GM19372 (cell line): Measurements from ENCODE around the gene HINT1.
"Not testable (repeated sequence)": the region's sequence is repeated elsewhere in the genome, so short reads cannot be mapped to it uniquely, and the experiment has no call there.

ENCODE experiments used
- ATAC-seq: cut with Tn5 transposase; IDR thresholded peaks from one replicate; pipeline ENCODE4 v1.9.1; 2021; ENCODE audit warnings: mild to moderate bottlenecking, low read depth, moderate library complexity; ENCODE audit not compliant: unreplicated experiment

The HINT1 gene

DNA sequence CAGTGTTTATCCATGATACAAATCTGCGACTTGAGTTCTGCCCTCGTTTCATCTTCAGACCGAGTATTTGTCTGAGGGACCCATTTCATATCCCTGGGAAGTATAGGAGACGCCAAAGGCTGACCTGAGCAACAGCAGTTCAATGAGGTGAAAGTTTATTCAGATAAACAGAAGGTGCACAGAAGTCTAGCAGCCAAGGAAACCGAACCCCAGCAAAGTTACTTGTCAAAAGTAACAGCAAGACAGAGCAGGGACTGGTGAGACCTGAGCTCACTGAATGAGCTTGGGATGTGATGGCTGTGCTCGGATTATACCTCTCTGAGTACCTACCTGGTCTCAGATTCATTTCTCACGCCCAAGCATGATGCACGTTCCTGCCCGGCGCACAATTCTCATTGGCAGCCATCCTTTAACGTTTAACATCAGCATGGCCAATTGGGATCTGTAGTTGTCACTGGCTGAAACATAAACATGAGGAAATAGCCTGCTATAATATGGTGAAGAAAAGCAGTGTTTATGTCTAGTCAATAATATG, 6.3 kb upstream of the HINT1 start:
- ATAC-seq = no peak

DNA sequence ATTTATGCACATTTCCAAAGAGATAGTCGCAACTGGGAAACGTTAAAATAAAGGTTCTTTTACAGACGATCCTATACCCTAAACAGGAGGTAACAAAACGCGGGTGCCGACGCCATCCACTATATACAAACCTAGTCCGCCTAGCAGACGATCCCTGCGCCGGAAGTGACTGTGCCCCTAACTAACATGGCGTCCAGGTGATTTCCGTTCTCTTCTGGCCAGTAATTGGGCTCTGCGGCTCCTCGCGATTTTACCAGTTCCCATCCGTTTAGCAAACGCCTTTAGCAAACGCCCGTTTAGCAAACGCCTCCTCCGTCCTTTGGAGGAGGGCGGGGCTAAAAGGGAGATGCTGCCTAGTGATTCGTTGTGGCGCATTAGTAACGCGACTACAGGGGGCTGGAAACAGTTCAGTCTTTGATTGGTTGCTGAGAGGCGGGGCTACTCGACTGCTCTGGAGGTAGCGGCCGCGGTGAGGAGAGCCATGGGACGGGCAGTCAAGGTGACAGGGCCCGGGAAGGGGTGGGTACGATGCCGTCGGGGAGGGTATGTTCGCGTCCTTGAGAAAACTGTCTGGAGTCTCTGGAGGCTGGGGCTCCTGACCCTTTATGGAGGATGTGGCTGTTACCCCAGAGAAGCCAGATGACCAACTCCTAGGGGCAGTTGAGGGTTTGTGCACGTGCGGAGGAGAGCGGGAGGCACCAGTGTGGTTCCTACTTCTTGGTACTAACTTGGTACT, 5.7 kb upstream of the HINT1 start, which contains the start of gene LYRM7:
Gene LYRM7, plus strand, starts transcription at position 405 of the 736 bp plus-strand sequence. Its CDS starts 77 bp downstream, at position 482.
- peak; percentile 96 for ATAC-seq

DNA sequence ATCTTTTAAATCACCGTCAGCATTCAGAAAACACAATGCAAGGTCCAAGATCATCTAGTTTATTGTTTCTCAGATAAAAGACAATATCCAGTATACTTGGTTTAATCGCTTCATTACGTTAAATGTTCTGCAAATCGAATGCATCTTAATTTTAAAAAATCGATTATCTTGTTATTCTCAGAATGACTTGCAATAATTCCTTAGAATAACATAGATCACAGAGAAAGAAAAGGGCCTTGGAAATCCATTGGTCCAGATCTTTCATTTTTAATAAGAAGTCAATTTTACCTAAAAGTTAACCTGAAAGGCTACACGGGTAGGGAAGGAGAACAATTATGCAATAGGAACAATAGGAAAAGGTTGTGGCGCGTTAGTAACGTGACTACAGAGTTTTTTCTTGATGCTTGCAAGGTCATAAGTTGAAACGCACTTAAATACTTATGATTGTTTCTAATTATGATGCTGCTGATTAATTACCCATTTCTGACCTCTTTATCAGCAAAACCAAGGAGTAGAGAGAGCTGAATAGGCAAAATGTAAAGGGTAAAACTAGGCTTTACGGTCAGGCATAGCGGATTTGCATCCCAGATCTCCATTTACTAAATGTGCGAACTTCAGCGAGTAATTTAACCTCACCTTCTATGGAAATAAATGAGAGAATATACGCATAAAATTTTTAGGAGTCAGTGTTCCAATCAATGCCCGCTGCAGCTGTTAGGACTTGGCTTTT, 4.9 kb upstream of the HINT1 start:
- no peak for ATAC-seq

DNA sequence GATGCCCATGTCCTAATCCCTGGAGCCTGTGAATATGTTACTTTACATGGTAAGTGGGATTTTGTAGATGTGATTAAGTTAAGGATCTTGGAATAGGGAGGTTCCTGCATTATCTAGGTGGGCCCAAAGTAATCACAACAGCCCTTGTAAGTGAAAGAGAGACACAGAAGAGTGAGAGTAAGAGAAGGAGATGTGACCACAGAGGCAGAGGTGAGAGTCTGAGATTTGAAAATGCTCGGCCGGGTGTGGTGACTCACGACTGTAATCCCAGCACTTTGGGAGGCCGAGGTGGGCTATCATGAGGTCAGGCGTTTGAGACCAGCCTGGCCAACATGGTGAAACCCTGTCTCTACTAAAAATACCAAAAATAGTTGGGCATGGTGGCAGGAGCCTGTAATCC, 2.6 kb upstream of the HINT1 start:
- no peak for ATAC-seq

DNA sequence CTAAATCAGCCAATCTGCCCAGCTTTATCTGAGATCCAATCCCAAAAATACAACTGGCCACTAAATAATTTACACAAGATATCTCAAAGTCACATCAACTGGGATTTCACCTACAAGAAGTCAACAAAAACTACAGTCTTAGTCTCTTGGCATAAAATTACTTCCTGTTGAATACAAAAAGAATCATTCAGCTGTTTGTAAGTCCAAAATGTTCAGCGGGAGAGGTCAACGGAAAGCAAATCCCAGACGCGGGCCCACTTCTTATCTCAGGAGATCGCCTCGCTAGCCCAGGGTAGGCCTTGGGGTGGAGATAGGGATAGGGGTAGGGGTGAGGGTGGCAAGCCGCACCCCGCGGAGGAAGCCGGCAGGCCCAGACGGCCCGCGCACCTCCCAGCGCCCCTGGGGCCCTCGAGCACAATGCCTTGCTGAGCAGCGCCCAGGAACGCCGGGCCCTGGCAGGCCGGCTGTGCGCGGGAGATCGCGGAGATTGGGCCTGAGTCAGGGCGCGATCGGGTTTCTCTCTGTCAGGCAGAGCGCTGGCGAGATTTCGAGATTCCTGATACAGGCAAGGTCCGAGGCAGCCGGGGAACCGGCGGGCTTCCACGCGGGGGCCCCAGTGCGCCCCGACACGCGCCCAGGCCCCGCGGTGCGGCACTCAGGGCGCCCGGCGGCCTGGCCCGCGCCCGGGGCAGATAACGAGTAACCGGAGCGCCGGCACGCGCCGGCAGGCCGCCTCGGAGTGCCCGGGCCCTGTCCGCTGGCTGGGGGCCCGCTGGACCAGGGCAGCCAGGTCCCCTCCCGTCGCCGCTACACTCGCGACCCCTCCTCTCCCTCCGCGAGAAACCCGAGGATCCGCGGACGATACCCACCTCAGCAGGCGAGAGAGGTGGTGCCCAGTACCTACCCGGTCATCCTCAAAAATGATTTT, 601 bp downstream of the HINT1 start:
- ATAC-seq = peak; percentile 66

DNA sequence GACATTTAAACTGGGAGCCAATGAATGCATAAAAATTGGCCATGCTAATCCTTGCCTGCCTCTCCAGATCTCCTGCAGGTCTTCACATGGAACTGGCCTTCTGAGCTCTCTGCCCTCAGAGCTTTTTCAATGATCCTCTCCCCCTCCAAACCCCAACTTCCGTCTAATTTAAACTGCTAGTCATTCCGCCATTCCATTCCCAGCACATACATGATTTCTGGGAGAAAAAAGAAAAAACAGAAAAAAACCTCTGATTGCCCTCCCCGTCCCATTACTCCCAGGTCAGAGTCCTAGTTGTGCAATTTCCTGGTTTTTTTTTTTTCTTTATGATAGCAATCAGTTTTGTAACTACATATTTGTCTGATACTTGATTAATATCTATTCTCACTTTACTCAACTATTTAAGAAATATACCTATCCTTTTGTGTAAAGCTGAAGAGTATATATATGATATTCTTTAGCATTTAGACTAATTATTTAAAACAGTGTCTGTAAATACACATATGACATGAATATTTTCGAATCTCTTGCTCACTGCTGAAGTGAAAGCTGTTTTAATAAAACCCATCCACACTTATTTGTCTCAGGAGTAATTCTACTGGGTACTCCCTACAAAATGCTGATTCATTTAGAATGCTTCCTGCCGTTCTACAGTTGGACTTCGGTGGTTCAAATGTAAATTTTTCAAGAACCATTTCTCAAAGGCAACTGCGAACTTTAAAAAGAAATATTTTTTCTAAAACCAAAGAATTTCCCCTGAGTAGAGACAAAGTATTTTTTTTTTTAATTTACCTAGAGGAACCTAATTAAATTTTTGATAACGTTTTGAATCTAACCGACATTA, 1.6 kb downstream of the HINT1 start:
- ATAC-seq = no peak

DNA sequence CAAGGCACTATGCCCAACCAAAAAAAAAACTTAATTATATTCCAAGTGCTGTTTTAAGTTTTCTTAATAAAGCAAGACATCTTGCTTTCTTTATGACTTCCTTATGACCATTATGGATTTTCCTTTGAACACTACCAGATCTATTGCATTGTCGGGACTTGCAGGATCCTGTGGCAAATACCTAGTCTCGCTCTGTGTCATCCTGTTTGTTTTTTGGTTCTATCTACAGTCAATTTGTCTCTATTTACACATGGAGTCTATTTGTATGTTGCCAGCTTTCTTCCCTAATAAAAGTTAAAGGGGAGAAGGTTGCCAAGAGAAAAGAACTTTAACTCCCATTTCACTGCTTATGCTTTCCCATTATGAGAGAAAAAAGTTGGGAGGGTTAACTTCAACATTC, 4.9 kb downstream of the HINT1 start:
- ATAC-seq = no peak

DNA sequence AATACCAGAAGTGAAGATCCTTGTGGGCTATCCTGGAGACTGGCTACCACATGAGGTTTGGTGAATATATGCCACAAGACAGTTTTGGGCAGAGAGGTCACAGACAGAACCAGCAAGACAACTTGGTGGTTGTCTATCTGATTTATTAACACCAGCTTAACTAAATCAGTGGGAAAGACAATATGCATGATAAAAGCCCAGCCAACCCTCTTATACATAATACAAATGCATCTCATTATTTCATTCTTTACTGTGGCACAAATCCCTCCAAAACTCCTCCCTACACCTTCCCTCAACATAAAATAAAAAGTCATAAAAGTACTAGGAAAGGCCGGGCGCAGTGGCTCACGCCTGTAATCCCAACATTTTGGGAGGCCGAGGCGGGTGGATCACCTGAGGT, 8.1 kb downstream of the HINT1 start:
- ATAC-seq = no peak

DNA sequence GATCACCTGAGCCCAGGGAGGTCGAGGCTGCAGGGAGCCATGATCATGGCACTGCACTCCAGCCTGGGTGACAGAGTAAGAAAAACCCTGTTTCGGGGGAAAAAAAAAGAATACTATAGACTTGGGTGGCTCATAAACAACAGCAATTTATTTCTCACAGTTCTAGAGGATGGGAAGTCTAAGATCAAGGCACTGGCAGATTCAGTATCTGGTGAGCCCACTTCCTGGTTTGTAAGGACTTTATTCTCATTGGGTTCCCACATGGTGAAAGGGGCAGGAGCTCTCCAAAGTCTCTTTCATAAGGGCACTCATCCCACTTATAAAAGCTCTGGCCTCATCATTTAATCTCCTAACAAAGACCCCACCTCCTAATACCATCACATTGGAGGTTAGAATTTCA, 8.7 kb downstream of the HINT1 start:
- ATAC-seq = no peak

DNA sequence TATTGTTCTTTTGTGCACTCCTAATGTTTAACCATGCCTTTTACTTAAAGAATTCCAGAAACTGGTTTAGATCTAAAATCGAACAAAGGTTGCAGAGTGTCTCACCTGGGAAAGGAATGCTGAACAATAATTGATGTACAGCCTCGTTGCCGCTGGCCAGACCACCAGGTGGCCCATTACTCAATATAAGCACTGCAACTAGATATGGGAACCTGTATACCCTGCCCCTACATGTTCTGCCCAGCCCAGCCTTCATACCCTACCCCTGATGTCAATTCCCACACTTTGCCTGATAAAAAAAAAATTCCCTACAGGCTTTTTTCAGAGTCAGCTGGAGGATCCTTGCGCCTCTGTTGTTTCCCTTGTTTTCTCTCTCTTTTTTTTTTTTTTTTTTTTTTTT, 13.8 kb downstream of the HINT1 start:
- no peak for ATAC-seq

DNA sequence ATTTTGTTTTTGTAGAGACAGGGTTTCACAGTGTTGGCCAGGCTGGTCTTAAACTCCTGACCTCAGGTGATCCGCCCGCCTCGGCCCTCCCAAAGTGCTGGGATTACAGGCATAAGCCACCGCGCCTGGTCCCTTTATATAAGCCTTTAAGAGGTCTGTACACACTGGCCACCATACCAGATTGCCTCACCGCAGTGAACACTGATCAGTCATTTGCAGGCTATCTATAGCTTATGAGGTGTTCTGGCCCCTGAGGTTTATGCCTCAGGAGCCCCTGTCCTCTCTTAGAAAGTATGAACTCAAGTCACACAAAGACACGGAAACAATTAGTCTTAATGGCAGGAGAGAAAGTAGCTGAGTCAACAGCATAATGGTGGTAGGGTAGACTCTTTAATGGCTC, 14.6 kb downstream of the HINT1 start:
- no peak for ATAC-seq

DNA sequence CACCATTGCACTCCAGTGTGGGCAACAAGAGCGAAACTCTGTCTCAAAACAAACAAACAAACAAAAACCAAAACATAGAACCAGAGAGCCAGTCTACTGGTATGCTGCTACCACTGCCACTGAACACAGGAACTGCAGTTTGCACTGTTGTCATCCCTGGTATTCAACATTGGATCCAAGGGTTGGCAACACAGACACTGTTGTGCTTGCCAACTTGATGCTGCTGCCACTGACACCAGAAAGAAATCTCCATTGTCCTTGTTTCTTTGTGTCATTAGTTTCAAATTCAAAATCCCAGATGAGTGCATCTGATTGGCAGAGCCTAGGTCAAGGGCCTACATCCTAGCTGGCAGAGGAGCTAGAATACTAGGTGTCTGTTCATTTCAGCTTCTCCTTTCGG, 16.2 kb downstream of the HINT1 start:
- no peak for ATAC-seq

DNA sequence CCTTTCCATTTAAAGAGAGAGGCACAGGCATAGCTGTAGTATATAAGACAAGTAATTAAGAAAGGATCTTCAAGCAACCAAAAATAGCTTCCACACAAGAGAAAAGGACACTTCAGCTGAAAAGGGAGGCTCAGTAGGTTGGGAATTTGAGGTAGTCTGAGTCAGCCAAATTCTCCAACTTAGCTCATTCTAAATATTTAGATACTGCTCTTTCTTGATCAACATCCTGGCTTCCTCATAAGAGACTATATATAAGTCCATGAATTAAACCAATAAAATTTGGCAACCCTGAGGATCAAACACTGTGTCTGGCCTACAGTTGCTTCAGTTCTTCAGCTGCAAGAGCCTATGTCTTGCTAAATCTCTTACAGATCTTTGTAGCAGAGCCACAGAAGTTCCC, 17.8 kb downstream of the HINT1 start:
- no peak for ATAC-seq

DNA sequence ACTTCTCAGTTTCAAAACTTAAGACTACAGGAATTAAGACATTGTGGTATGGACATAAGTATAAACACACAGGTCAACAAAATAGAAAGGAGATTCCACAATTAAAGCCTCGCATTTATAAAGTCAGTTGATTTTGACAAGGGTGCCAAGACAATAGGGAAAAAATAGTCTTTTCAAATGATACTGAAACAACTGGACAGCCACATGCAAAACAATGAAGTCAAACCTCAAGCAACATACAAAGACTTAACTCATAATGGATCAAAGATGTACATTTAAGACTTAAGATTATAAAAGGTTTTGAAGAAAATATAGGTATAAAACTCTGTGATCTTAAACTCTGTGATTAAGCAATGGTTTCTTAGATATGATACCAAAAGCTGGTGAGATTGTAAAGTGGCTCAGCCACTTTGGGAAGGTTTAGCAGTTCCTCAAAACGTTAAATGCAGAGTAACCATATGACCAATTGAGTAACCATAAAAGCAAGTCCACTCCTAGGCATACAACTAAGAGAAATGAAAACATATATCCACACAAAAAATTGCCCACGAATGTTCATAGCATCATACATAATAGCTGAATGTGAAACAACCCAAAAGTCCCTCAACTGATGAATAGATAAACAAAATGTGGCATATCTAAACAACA, 22.0 kb downstream of the HINT1 start:
- no peak for ATAC-seq

DNA sequence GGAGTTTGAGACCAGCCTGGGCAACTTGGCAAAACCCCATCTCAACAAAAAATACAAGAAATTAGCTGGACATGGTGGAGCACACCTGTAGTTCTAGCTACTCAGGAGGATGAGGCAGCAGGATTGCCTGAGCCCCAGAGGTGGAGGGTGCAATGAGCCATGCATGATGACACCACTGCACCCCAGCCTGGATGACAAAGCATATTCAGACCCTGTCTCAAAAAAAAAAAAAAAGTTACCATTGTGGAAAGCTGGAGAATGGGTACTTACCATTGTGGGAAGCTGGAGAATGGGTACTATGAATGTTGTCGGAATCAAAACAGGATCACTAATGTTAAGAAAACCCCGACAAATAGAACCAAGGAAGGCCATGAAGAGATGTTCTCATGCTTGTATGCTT, 25.7 kb downstream of the HINT1 start:
- ATAC-seq = no peak

DNA sequence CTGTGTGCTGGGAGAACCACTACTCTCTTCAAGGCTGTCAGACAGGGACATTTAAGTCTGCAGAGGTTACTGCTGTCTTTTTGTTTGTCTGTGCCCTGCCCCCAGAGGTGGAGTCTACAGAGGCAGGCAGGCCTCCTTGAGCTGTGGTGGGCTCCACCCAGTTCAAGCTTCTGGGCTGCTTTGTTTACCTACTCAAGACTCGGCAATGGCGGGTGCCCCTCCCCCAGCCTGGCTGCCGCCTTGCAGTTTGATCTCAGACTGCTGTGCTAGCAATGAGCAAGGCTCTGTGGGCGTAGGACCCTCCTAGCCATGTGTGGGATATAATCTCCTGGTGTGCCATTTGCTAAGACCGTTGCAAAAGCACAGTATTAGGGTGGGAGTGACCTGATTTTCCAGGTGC, 26.6 kb downstream of the HINT1 start:
- not testable (repeated sequence) for ATAC-seq

DNA sequence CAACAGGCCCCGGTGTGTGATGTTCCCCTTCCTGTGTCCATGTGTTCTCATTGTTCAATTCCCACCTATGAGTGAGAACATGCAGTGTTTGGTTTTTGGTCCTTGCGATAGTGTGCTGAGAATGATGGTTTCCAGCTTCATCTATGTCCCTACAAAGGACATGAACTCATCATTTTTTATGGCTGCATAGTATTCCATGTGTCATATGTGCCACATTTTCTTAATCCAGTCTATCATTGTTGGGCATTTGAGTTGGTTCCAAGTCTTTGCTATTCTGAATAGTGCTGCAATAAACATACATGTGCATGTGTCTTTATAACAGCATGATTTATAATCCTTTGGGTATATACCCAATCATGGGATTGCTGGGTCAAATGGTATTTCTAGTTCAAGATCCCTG, 32.0 kb downstream of the HINT1 start:
- ATAC-seq = not testable (repeated sequence)

DNA sequence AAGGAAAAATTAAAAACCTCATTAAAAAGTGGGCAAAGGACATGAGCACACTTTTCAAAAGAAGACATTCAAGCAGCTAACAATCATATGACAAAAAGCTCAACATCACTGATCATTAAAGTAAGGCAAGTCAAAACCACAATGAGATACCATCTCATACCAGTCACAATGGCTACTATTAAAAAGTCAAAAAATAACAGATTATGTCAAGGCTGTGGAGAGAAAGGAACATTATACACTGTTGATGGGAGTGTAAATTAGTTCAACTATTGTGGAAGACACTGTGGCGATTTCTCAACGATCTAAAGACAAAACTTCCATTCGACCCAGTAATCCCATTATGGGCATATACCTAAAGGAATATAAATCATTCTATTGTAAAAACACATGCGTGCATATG, 35.8 kb downstream of the HINT1 start:
- ATAC-seq = no peak

DNA sequence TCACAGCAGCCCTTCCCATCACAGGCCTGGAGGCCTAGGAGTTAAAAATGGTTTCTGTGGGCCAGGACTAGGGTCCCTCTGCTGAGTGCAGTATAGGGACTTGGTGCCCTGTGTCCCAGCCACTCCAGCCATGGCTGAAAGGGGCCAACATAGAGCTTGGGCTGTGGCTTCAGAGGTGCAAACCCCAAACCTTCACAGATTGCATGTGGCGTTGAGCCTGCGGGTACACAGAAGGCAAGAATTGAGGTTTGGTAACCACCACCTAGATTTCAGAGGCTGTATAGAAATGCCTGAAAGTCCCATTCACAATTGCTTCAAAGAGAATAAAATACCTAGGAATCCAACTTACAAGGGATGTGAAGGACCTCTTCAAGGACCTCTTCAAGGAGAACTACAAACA, 37.8 kb downstream of the HINT1 start:
- not testable (repeated sequence) for ATAC-seq
